ENCODE measurements around the gene OR10G6. TPM values are rescaled to one million over a fixed set of nuclear protein-coding genes. Genes with fewer than 3 reads are reported as not detected.
A peak's percentile ranks its signal among the peaks of the same experiment; 100 is the strongest.
"Not testable (repeated sequence)": the region's sequence is repeated elsewhere in the genome, so short reads cannot be mapped to it uniquely, and the experiment has no call there.

The OR10G6 gene
- total and polyA plus RNA-seq, 8 donors: not detected

- DNase-seq (no peak), FAIRE-seq (peak; percentile 37), ATAC-seq (no peak)
- Histone ChIP-seq H3K36me3 (no peaks in the 10 kb centered on the region), H3K4me3 (no peak within 1 kb of the TSS), H3K27ac (no peak within 1 kb of the TSS), H3K27me3 (no peaks in the 10 kb centered on the region), H3K9me3 (no peaks in the 10 kb centered on the region), H3K4me1 (no peaks in the 10 kb centered on the region)
- 85 to 93% methylated on average over 2 of the region's 2 CpGs for WGBS, 2 donors
- intact Hi-C loops (cut with DNase I): no loop called here
- no peak for TF ChIP-seq CTCF (IDR thresholded peaks at IDR 0.05)
These were observed 31.5 kb upstream of the OR10G6 start, which contains the start of gene OR10G8 for GRCh38 chr11:124026498-124026897. OR10G8 (plus strand) TSS chr11:124026798; CDS start chr11:124029623, 2,825 bp downstream.

GRCh38 chr11:124015837-124016236, 20.9 kb upstream of the OR10G6 start:
- not testable (repeated sequence) for FAIRE-seq

GRCh38 chr11:124012697-124013096, 17.7 kb upstream of the OR10G6 start, which contains the start of gene OR10G4:
OR10G4 (plus strand) TSS chr11:124012997; CDS start chr11:124015575, 2,578 bp downstream.
- Histone ChIP-seq H3K27me3 (no peaks in the 10 kb centered on the region), H3K4me3 (no peak within 1 kb of the TSS), H3K9me3 (no peaks in the 10 kb centered on the region), H3K36me3 (no peaks in the 10 kb centered on the region), H3K27ac (no peak within 1 kb of the TSS), H3K4me1 (no peaks in the 10 kb centered on the region)
- DNase-seq (no peak), ATAC-seq (no peak), FAIRE-seq (no peak)
- intact Hi-C loops (cut with DNase I): no loop called here
- WGBS, 2 donors: 88 to 94% methylated on average over 2 of the region's 2 CpGs
- TF ChIP-seq CTCF (IDR thresholded peaks at IDR 0.05): no peak

More at GRCh38 chr11:124015837-124016236, 20.9 kb upstream of the OR10G6 start:
- H3K36me3 ChIP-seq; H3K4me3 ChIP-seq; intact Hi-C loops (cut with DNase I); H3K4me1 ChIP-seq; H3K27me3 ChIP-seq; H3K9me3 ChIP-seq; H3K27ac ChIP-seq; ATAC-seq: not testable (repeated sequence)
- WGBS, 2 donors: 93 to 97% methylated on average over 5 to 7 of the region's 9 CpGs
- DNase-seq: peak in 1 of 6 donors; percentile 11

- DNase-seq (peak in 2 of 6 donors; percentile 48 to 52), FAIRE-seq (no peak), ATAC-seq (no peak)
- no peaks in the 10 kb centered on the region for H3K4me1 ChIP-seq
- no peaks in the 10 kb centered on the region for H3K9me3 ChIP-seq
- no peak overlapping the region for H3K27ac ChIP-seq
- no peak for TF ChIP-seq CTCF (IDR thresholded peaks at IDR 0.05)
- intact Hi-C loops (cut with DNase I): no loop called here
- H3K4me3 ChIP-seq: no peak overlapping the region
- WGBS, 2 donors: 87 to 98% methylated on average over 5 of the region's 5 CpGs
- H3K27me3 ChIP-seq: no peaks in the 10 kb centered on the region
- no peaks in the 10 kb centered on the region for H3K36me3 ChIP-seq
These were observed 15.7 kb downstream of the OR10G6 start for GRCh38 chr11:123979311-123979710.

- no peak within 1 kb of the TSS for H3K27ac ChIP-seq
- no peak within 1 kb of the TSS for H3K4me3 ChIP-seq
- DNase-seq (no peak), ATAC-seq (no peak), FAIRE-seq (no peak)
- H3K36me3 ChIP-seq: no peaks in the 10 kb centered on the region
- H3K4me1 ChIP-seq: no peaks in the 10 kb centered on the region
- H3K9me3 ChIP-seq: no peaks in the 10 kb centered on the region
- H3K27me3 ChIP-seq: no peaks in the 10 kb centered on the region
- intact Hi-C loops (cut with DNase I): no loop called here
- no peak for TF ChIP-seq CTCF (IDR thresholded peaks at IDR 0.05)
These were observed 17.1 kb downstream of the OR10G6 start, which contains the start of gene OR10S1 for GRCh38 chr11:123977731-123978347. OR10S1 (minus strand) TSS chr11:123977781; CDS start chr11:123977664, 117 bp downstream.

Data from pancreas (tissue), 10 donors.